ENCODE results near the gene NEMP2.
"Not testable (repeated sequence)": the region's sequence is repeated elsewhere in the genome, so short reads cannot be mapped to it uniquely, and the experiment has no call there.

- TF ChIP-seq CREB5 (CRISPR knock-in tag; IDR thresholded peaks at IDR 0.05; ENCODE audit: low read depth); SNAI2 (CRISPR knock-in tag; IDR thresholded peaks at IDR 0.05); ZNF70 (CRISPR knock-in tag; IDR thresholded peaks at IDR 0.05); ARNTL (CRISPR knock-in tag; IDR thresholded peaks at IDR 0.05; ENCODE audit: borderline replicate concordance, low read depth); ZFP30 (CRISPR knock-in tag; IDR thresholded peaks at IDR 0.05); ZNF565 (CRISPR knock-in tag; conservative IDR thresholded peaks at IDR 0.05; ENCODE audit: low read depth): not testable (repeated sequence)
Observed at GRCh38 chr2:190509895-190510294, 24.6 kb downstream of the NEMP2 start.
